GM23338 (cell line): ENCODE results near the gene SMARCA2. TPM values are rescaled to one million over a fixed set of nuclear protein-coding genes. Genes with fewer than 3 reads are reported as not detected.

Experiments
- ATAC-seq: fragments of 200-7000 bp; cut with Tn5 transposase; 3 replicates; pipeline ENCODE4 v1.9.1; 2020
- DNase-seq: peaks from one replicate; pipeline ENCODE4 v3.0.0-alpha.2; 2015; ENCODE audit warnings: low spot score
- H2AFZ ChIP-seq: fragments of 200-600 bp; sonication (generic); 2 replicates; pipeline ENCODE4 v1.8.0; 2016; ENCODE audit warnings: antibody characterized with exemption, mild to moderate bottlenecking, moderate library complexity
- H3F3A ChIP-seq: fragments of 200-600 bp; sonication (generic); replicated peaks from 2 replicates; pipeline ENCODE4 v1.8.0; 2017; ENCODE audit warnings: antibody characterized with exemption, mixed run types, low read depth
- H3K27ac ChIP-seq: fragments of 200-600 bp; sonication (generic); 2 replicates; pipeline ENCODE4 v1.6.1; 2016; ENCODE audit warnings: low read depth
- H3K27me3 ChIP-seq: fragments of 200-600 bp; sonication (generic); 2 replicates; pipeline ENCODE4 v1.8.0; 2016; ENCODE audit warnings: mild to moderate bottlenecking, mixed run types, moderate library complexity; ENCODE audit not compliant: insufficient read depth
- H3K36me3 ChIP-seq: fragments of 200-600 bp; sonication (generic); 2 replicates; pipeline ENCODE4 v1.8.0; 2016; ENCODE audit warnings: mild to moderate bottlenecking; ENCODE audit not compliant: insufficient read depth
- H3K4me1 ChIP-seq: fragments of 200-600 bp; sonication (generic); 2 replicates; pipeline ENCODE4 v1.8.0; 2016; ENCODE audit warnings: mild to moderate bottlenecking, moderate library complexity; ENCODE audit not compliant: insufficient read depth
- H3K4me2 ChIP-seq: fragments of 200-600 bp; sonication (generic); 2 replicates; pipeline ENCODE4 v1.7.1; 2017; ENCODE audit warnings: mixed run types
- H3K4me3 ChIP-seq: fragments of 200-600 bp; sonication (generic); 2 replicates; pipeline ENCODE4 v1.6.1; 2016; ENCODE audit warnings: mixed run types
- H3K79me2 ChIP-seq: fragments of 200-600 bp; sonication (generic); replicated peaks from 2 replicates; pipeline ENCODE4 v1.8.0; 2017; ENCODE audit warnings: mild to moderate bottlenecking; ENCODE audit not compliant: insufficient read depth
- H3K9me2 ChIP-seq: fragments of 200-600 bp; sonication (generic); 2 replicates; pipeline ENCODE4 v1.8.0; 2017; ENCODE audit not compliant: insufficient read depth
- H4K20me1 ChIP-seq: fragments of 200-600 bp; sonication (generic); replicated peaks from 2 replicates; pipeline ENCODE4 v1.8.0; 2017; ENCODE audit warnings: mild to moderate bottlenecking; ENCODE audit not compliant: insufficient read depth
- H3K27ac Mint-ChIP-seq: 2 replicates; pipeline ENCODE4 v1.8.0; 2020; ENCODE audit warnings: inconsistent platforms, mild to moderate bottlenecking, moderate library complexity, mixed read lengths
- H3K27me3 Mint-ChIP-seq: 3 replicates; pipeline ENCODE4 v1.8.0; 2022; ENCODE audit warnings: low read depth, mild to moderate bottlenecking, moderate library complexity, mixed read lengths, inconsistent platforms; ENCODE audit not compliant: insufficient read depth, poor library complexity
- H3K36me3 Mint-ChIP-seq: 3 replicates; pipeline ENCODE4 v1.8.0; 2021; ENCODE audit warnings: low read depth, mild to moderate bottlenecking, inconsistent platforms, moderate library complexity, mixed read lengths
- H3K4me1 Mint-ChIP-seq: 3 replicates; pipeline ENCODE4 v1.8.0; 2020; ENCODE audit warnings: mild to moderate bottlenecking, inconsistent platforms, mixed read lengths
- H3K4me3 Mint-ChIP-seq: 3 replicates; pipeline ENCODE4 v1.8.0; 2021; ENCODE audit warnings: moderate library complexity, mild to moderate bottlenecking, inconsistent platforms, mixed read lengths
- H3K9me3 Mint-ChIP-seq: 3 replicates; pipeline ENCODE4 v1.8.0; 2020; ENCODE audit warnings: moderate library complexity, mild to moderate bottlenecking, inconsistent platforms, mixed read lengths
- CREB1 ChIP-seq: fragments of 250-450 bp; sonication (Bioruptor Pico); IDR thresholded peaks from 2 replicates; pipeline ENCODE4 v1.5.0; 2020; ENCODE audit warnings: low read depth, mild to moderate bottlenecking, moderate library complexity
- EZH2 ChIP-seq: fragments of 200-600 bp; sonication (generic); IDR thresholded peaks from one replicate; pipeline ENCODE4 v1.8.0; 2017; ENCODE audit warnings: antibody characterized with exemption, mild to moderate bottlenecking, low read depth; ENCODE audit not compliant: unreplicated experiment
- EZH2phosphoT487 ChIP-seq: fragments of 200-600 bp; sonication (generic); IDR thresholded peaks from one replicate; pipeline ENCODE4 v1.8.1; 2018; ENCODE audit warnings: antibody characterized with exemption; ENCODE audit not compliant: unreplicated experiment
- JUNB ChIP-seq: IDR thresholded peaks from one replicate; pipeline ENCODE4 v1.6.1; 2016; ENCODE audit warnings: antibody characterized with exemption; ENCODE audit not compliant: unreplicated experiment
- NANOG ChIP-seq: IDR thresholded peaks from 2 replicates; pipeline ENCODE4 v1.6.1; 2016; ENCODE audit warnings: antibody characterized with exemption, borderline replicate concordance
- POLR2AphosphoS5 ChIP-seq: IDR thresholded peaks from 2 replicates; pipeline ENCODE4 v1.6.1; 2016; ENCODE audit warnings: antibody characterized with exemption, low read depth
- STAT1 ChIP-seq: IDR thresholded peaks from one replicate; pipeline ENCODE4 v1.6.1; 2016; ENCODE audit warnings: antibody characterized with exemption; ENCODE audit not compliant: unreplicated experiment
- ZNF114 ChIP-seq: fragments of 250-450 bp; sonication (Bioruptor Pico); IDR thresholded peaks from 2 replicates; pipeline ENCODE4 v1.5.0; 2020; ENCODE audit warnings: mild to moderate bottlenecking, moderate library complexity
- ZNF331 ChIP-seq: fragments of 250-450 bp; sonication (Bioruptor Pico); IDR thresholded peaks from 2 replicates; pipeline ENCODE4 v1.5.0; 2020; ENCODE audit warnings: low read depth, mild to moderate bottlenecking, moderate library complexity
- polyA plus RNA-seq: library from polyadenylated mRNA; unstranded; fragments of >200 nt; fragmentation: Nextera tagmentation; extraction: Ambion mirVana; gene quantifications from 2 replicates; pipeline ENCODE4 v1.2.1, GENCODE V29; 2016
- total RNA-seq: library from RNA; depleted of rRNA; stranded (reverse); fragments of >200 nt; shearing (Covaris generic); gene quantifications from 2 replicates; pipeline ENCODE4 v1.2.3, GENCODE V29; 2014
- TF ChIP-seq, protein P1 (sequence below): IDR thresholded peaks from 2 replicates; pipeline ENCODE4 v1.6.1; 2016; ENCODE audit warnings: antibody characterized with exemption
- TF ChIP-seq, protein P2 (sequence below), 2 experiments: fragments of 200-600 bp in 1 of 2; sonication (generic) in 1 of 2; conservative IDR thresholded peaks; 2 replicates each; pipeline versions ENCODE4 v1.5.1 to v1.6.1; 2016 to 2017; ENCODE audit warnings: antibody characterized with exemption in 2 of 2, low read depth in 2 of 2, mild to moderate bottlenecking in 2 of 2, moderate library complexity in 1 of 2
- TF ChIP-seq, protein P3 (sequence below): IDR thresholded peaks from one replicate; pipeline ENCODE4 v1.6.1; 2018; ENCODE audit warnings: antibody characterized with exemption; ENCODE audit not compliant: unreplicated experiment
- TF ChIP-seq, protein P4 (sequence below): fragments of 250-450 bp; sonication (Bioruptor Pico); IDR thresholded peaks from 2 replicates; pipeline ENCODE4 v1.5.0; 2020; ENCODE audit warnings: mild to moderate bottlenecking, moderate library complexity

SMARCA2 gene
- total and polyA plus RNA-seq, 2 experiments from 2014 or later = 21.7 to 21.9 TPM

DNA sequence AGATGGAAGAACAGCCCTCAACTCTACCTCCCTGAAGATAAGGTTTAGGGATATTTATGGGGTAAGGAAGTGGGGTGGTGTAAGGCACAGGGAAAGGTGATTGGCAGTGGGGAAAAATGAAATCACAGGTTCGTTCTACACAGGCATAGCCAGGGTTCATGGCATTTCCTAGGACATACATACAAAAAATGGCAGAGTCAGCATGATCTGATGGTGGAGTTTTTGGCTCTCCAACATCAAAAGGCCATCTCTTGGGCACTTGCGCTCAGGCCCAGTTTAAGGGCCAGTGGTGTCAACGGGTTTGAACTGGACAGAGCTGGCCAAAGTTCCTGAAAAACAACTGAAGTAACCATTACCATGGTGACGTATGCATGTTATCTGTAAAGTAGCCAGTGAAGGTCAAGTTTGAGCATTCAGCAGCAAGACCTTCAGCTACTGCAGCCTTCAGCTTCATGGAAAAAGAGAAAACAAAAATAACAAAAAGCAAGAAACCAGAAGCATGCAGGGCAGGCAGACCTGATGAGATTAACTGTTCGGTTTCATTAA is 92.8 kb downstream of the SMARCA2 start:
- Histone ChIP-seq H3K4me2 (no peak overlapping the region), H3K79me2 (no peaks in the 10 kb centered on the region), H3K4me1 (peaks cover 7% of the 10 kb centered on the region; the same call in 1 of the 2 replicates), H3K27me3 (no peaks in the 10 kb centered on the region), H3K27ac (no peak overlapping the region), H3K36me3 (no peaks in the 10 kb centered on the region), H3K4me3 (no peak overlapping the region), H3F3A (no peaks in the 10 kb centered on the region), H4K20me1 (no peaks in the 10 kb centered on the region), H3K9me2 (no peaks in the 10 kb centered on the region), H2AFZ (no peak overlapping the region)
- H3K4me3 Mint-ChIP-seq = no peak overlapping the region
- no peak for TF ChIP-seq JUNB
- TF ChIP-seq, protein P1, sequence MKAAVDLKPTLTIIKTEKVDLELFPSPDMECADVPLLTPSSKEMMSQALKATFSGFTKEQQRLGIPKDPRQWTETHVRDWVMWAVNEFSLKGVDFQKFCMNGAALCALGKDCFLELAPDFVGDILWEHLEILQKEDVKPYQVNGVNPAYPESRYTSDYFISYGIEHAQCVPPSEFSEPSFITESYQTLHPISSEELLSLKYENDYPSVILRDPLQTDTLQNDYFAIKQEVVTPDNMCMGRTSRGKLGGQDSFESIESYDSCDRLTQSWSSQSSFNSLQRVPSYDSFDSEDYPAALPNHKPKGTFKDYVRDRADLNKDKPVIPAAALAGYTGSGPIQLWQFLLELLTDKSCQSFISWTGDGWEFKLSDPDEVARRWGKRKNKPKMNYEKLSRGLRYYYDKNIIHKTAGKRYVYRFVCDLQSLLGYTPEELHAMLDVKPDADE = no peak
- no peak for TF ChIP-seq ZNF331 (CRISPR knock-in tag)
- TF ChIP-seq CREB1 (CRISPR knock-in tag) = no peak
- TF ChIP-seq ZNF114 (CRISPR knock-in tag) = no peak
- TF ChIP-seq, protein P2, sequence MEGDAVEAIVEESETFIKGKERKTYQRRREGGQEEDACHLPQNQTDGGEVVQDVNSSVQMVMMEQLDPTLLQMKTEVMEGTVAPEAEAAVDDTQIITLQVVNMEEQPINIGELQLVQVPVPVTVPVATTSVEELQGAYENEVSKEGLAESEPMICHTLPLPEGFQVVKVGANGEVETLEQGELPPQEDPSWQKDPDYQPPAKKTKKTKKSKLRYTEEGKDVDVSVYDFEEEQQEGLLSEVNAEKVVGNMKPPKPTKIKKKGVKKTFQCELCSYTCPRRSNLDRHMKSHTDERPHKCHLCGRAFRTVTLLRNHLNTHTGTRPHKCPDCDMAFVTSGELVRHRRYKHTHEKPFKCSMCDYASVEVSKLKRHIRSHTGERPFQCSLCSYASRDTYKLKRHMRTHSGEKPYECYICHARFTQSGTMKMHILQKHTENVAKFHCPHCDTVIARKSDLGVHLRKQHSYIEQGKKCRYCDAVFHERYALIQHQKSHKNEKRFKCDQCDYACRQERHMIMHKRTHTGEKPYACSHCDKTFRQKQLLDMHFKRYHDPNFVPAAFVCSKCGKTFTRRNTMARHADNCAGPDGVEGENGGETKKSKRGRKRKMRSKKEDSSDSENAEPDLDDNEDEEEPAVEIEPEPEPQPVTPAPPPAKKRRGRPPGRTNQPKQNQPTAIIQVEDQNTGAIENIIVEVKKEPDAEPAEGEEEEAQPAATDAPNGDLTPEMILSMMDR (conservative IDR thresholded peaks at IDR 0.05; ENCODE audit: low read depth in 2 of 2) = no peak
- no peak for TF ChIP-seq STAT1
- TF ChIP-seq POLR2AphosphoS5 = no peak
- TF ChIP-seq, protein P3, sequence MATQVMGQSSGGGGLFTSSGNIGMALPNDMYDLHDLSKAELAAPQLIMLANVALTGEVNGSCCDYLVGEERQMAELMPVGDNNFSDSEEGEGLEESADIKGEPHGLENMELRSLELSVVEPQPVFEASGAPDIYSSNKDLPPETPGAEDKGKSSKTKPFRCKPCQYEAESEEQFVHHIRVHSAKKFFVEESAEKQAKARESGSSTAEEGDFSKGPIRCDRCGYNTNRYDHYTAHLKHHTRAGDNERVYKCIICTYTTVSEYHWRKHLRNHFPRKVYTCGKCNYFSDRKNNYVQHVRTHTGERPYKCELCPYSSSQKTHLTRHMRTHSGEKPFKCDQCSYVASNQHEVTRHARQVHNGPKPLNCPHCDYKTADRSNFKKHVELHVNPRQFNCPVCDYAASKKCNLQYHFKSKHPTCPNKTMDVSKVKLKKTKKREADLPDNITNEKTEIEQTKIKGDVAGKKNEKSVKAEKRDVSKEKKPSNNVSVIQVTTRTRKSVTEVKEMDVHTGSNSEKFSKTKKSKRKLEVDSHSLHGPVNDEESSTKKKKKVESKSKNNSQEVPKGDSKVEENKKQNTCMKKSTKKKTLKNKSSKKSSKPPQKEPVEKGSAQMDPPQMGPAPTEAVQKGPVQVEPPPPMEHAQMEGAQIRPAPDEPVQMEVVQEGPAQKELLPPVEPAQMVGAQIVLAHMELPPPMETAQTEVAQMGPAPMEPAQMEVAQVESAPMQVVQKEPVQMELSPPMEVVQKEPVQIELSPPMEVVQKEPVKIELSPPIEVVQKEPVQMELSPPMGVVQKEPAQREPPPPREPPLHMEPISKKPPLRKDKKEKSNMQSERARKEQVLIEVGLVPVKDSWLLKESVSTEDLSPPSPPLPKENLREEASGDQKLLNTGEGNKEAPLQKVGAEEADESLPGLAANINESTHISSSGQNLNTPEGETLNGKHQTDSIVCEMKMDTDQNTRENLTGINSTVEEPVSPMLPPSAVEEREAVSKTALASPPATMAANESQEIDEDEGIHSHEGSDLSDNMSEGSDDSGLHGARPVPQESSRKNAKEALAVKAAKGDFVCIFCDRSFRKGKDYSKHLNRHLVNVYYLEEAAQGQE = no peak
- TF ChIP-seq, protein P4, sequence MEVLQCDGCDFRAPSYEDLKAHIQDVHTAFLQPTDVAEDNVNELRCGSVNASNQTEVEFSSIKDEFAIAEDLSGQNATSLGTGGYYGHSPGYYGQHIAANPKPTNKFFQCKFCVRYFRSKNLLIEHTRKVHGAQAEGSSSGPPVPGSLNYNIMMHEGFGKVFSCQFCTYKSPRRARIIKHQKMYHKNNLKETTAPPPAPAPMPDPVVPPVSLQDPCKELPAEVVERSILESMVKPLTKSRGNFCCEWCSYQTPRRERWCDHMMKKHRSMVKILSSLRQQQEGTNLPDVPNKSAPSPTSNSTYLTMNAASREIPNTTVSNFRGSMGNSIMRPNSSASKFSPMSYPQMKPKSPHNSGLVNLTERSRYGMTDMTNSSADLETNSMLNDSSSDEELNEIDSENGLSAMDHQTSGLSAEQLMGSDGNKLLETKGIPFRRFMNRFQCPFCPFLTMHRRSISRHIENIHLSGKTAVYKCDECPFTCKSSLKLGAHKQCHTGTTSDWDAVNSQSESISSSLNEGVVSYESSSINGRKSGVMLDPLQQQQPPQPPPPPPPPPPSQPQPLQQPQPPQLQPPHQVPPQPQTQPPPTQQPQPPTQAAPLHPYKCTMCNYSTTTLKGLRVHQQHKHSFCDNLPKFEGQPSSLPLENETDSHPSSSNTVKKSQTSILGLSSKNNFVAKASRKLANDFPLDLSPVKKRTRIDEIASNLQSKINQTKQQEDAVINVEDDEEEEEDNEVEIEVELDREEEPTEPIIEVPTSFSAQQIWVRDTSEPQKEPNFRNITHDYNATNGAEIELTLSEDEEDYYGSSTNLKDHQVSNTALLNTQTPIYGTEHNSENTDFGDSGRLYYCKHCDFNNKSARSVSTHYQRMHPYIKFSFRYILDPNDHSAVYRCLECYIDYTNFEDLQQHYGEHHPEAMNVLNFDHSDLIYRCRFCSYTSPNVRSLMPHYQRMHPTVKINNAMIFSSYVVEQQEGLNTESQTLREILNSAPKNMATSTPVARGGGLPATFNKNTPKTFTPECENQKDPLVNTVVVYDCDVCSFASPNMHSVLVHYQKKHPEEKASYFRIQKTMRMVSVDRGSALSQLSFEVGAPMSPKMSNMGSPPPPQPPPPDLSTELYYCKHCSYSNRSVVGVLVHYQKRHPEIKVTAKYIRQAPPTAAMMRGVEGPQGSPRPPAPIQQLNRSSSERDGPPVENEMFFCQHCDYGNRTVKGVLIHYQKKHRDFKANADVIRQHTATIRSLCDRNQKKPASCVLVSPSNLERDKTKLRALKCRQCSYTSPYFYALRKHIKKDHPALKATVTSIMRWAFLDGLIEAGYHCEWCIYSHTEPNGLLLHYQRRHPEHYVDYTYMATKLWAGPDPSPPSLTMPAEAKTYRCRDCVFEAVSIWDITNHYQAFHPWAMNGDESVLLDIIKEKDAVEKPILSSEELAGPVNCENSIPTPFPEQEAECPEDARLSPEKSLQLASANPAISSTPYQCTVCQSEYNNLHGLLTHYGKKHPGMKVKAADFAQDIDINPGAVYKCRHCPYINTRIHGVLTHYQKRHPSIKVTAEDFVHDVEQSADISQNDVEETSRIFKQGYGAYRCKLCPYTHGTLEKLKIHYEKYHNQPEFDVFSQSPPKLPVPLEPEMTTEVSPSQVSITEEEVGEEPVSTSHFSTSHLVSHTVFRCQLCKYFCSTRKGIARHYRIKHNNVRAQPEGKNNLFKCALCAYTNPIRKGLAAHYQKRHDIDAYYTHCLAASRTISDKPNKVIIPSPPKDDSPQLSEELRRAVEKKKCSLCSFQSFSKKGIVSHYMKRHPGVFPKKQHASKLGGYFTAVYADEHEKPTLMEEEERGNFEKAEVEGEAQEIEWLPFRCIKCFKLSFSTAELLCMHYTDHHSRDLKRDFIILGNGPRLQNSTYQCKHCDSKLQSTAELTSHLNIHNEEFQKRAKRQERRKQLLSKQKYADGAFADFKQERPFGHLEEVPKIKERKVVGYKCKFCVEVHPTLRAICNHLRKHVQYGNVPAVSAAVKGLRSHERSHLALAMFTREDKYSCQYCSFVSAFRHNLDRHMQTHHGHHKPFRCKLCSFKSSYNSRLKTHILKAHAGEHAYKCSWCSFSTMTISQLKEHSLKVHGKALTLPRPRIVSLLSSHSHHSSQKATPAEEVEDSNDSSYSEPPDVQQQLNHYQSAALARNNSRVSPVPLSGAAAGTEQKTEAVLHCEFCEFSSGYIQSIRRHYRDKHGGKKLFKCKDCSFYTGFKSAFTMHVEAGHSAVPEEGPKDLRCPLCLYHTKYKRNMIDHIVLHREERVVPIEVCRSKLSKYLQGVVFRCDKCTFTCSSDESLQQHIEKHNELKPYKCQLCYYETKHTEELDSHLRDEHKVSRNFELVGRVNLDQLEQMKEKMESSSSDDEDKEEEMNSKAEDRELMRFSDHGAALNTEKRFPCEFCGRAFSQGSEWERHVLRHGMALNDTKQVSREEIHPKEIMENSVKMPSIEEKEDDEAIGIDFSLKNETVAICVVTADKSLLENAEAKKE (CRISPR knock-in tag) = no peak
- TF ChIP-seq EZH2 = no peak
- no peak for TF ChIP-seq NANOG
- TF ChIP-seq EZH2phosphoT487 = no peak
- H3K27me3 Mint-ChIP-seq = no peaks in the 10 kb centered on the region
- peaks cover 13% of the 10 kb centered on the region; the same call in 2 of the 3 replicates for H3K4me1 Mint-ChIP-seq
- H3K9me3 Mint-ChIP-seq = no peaks in the 10 kb centered on the region
- H3K27ac Mint-ChIP-seq = no peak overlapping the region
- no peak for ATAC-seq
- H3K36me3 Mint-ChIP-seq = no peaks in the 10 kb centered on the region
- no peak for DNase-seq
